Pancreas (tissue), 10 donors: ENCODE measurements around the gene NR6A1. TPM values are rescaled to one million over a fixed set of nuclear protein-coding genes. Genes with fewer than 3 reads are reported as not detected.

Source experiments
- ATAC-seq, 4 donors: fragments of 200-7000 bp; cut with Tn5 transposase; one replicate each; pipeline versions ENCODE4 v1.8.0 to v1.9.1; 2020; ENCODE audit warnings: mild to moderate bottlenecking in 4 of 4, moderate library complexity in 4 of 4
- DNase-seq, 6 donors: peaks; one replicate each; pipeline ENCODE4 v3.0.0-alpha.2; 2020
- FAIRE-seq: peaks from 2 replicates; lab custom pipeline; 2012; peaks lifted over from hg19 to GRCh38; lab: Jason Lieb, UNC
- H3K27ac ChIP-seq, 4 donors: fragments of 200-600 bp; sonication (generic); 1 replicate in 3 of 4; 2 replicates in 1 of 4; pipeline versions ENCODE4 v1.5.0 to v1.8.0; 2020
- H3K27me3 ChIP-seq, 4 donors: fragments of 200-600 bp; one replicate each; pipeline ENCODE4 v1.8.0; 2021
- H3K36me3 ChIP-seq, 3 donors: fragments of 200-600 bp; sonication (generic) in 1 of 3; one replicate each; pipeline versions ENCODE4 v1.5.0 to v1.8.0; 2020 to 2021
- H3K4me1 ChIP-seq, 3 donors: fragments of 200-600 bp; one replicate each; pipeline ENCODE4 v1.8.0; 2021
- H3K4me3 ChIP-seq, 4 donors: fragments of 200-600 bp; sonication (generic) in 2 of 4; one replicate each; pipeline versions ENCODE4 v1.5.0 to v1.8.0; 2020 to 2021
- H3K9me3 ChIP-seq, 4 donors: fragments of 200-600 bp; one replicate each; pipeline ENCODE4 v1.8.0; 2021
- WGBS, 2 donors: extraction: QIAGEN DNeasy Blood & Tissue Kit; methylation state at CpG; one replicate each; pipeline ENCODE4 v1.1.7; 2013; 5-methylcytosine and 5-hydroxymethylcytosine counted together
- intact Hi-C, 3 donors: fragments of 100-400 bp; cut with DNase I; formaldehyde crosslinking; loops; one replicate each; pipeline versions ENCODE4 v1.11.1 to v1.14.2; 2022
- polyA plus RNA-seq, 2 donors: library from polyadenylated mRNA; stranded (reverse); fragments of 200-250 nt; gene quantifications; one replicate each; pipeline ENCODE4 v1.2.3, GENCODE V29; 2013
- total RNA-seq, 6 donors: library from RNA; stranded (reverse); fragmentation: NEBNext Ultra II Directional in 4 of 6; extraction: Animal tissue kit (Norgen Biotek cat#: 25700) in 4 of 6; gene quantifications; one replicate each; pipeline versions ENCODE4 v1.2.1 to v1.2.4, GENCODE V29; 2021 to 2023
- TF ChIP-seq, protein P1 (sequence below), 4 donors: fragments of 200-600 bp; sonication (generic) in 3 of 4; IDR thresholded peaks; one replicate each; pipeline versions ENCODE4 v1.5.0 to v1.8.0; 2021; ENCODE audit warnings: antibody characterized with exemption in 4 of 4
- donor health status: healthy with polysubstance abuse.
- donor health status: DM: no; HTN: no; CAD: no; lungs with moderate emphysema.
- donor health status: DM: no; HTN: no; CAD: no.
- donor health status: control.
- donor health status: control.
- donor health status: Bipolar disorder and iron deficiency.
- donor health status: DM: yes; HTN: yes; CAD: no.
- donor health status: DM: no; HTN: no; CAD: no.
- donor health status: DM: no; HTN: no; CAD: no.
- donor health status: DM: yes; HTN: yes; CAD: no.

Gene NR6A1
- total and polyA plus RNA-seq, 8 donors: 2.1 to 3.9 (median 2.6) TPM

DNA sequence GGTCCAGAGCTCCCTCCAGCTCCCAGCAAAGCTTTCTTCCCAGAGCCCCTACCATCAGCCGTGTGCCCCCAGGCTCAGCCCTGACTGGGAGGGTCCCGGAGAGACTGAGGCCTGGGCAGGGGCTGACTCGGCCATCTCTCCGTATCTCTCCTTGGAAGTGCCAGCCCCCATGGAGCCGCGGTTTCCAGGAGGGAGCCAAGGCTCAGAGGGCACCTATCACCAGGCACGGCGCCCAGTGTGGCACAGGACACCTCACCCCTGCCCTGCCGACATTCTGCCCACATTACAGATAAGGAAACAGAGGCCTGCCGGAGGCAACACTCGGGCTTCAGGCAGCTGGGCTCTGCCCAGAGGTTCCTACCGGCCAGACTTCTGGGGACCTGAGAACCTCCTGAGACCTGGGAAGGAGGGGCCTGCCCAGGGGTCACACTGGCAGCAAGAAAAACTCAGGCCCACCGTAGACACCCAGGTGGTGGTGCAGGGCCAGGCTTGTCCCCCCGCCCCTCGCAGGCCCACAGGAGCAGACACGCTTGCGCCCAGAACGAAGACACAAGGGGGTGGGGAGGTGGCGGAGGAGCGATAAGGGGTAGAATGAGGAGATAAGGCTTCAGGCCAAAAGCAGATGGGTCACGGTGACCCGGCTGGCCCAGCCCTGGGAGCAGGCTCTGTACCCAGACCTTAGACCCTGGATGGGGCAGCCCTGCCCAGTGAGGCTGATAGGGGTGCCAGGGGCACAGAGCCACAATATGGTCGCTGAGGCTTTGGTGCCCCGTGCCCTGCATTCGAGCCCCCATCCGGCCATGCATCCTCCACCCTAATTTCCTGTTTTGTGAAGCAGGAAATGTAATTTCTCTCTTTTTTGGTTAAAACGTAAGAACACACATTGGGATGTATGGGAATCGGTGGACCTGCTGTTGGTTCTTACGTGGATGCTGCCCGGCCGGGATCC lies 275.7 kb downstream of the NR6A1 start:
- WGBS, 2 donors: 73 to 79% methylated on average over 31 of the region's 31 CpGs
- no peak overlapping the region for H3K4me3 ChIP-seq
- intact Hi-C loops: no loop called here
- no peak for ATAC-seq
- FAIRE-seq: no peak
- H3K4me1 ChIP-seq: no peaks in the 10 kb centered on the region
- H3K27me3 ChIP-seq: no peaks in the 10 kb centered on the region
- TF ChIP-seq, protein P1, sequence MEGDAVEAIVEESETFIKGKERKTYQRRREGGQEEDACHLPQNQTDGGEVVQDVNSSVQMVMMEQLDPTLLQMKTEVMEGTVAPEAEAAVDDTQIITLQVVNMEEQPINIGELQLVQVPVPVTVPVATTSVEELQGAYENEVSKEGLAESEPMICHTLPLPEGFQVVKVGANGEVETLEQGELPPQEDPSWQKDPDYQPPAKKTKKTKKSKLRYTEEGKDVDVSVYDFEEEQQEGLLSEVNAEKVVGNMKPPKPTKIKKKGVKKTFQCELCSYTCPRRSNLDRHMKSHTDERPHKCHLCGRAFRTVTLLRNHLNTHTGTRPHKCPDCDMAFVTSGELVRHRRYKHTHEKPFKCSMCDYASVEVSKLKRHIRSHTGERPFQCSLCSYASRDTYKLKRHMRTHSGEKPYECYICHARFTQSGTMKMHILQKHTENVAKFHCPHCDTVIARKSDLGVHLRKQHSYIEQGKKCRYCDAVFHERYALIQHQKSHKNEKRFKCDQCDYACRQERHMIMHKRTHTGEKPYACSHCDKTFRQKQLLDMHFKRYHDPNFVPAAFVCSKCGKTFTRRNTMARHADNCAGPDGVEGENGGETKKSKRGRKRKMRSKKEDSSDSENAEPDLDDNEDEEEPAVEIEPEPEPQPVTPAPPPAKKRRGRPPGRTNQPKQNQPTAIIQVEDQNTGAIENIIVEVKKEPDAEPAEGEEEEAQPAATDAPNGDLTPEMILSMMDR (IDR thresholded peaks at IDR 0.05): no peak
- no peaks in the 10 kb centered on the region for H3K9me3 ChIP-seq
- no peak overlapping the region for H3K27ac ChIP-seq
- H3K36me3 ChIP-seq: no peaks in the 10 kb centered on the region
- DNase-seq: peak in 1 of 6 donors; percentile 47

GRCh38 chr9:124493794-124494479 lies 277.2 kb downstream of the NR6A1 start:
- Histone ChIP-seq H3K4me3 (no peak overlapping the region), H3K27me3 (no peaks in the 10 kb centered on the region), H3K9me3 (no peaks in the 10 kb centered on the region), H3K4me1 (no peaks in the 10 kb centered on the region), H3K36me3 (no peaks in the 10 kb centered on the region), H3K27ac (no peak overlapping the region)
- ATAC-seq (no peak), DNase-seq (no peak), FAIRE-seq (no peak)
- TF ChIP-seq, protein P1 (IDR thresholded peaks at IDR 0.05): no peak
- intact Hi-C loops: no loop called here
- WGBS, 2 donors: 73 to 83% methylated on average over 18 of the region's 18 CpGs

GRCh38 chr9:124493218-124493617 lies 277.9 kb downstream of the NR6A1 start:
- no peaks in the 10 kb centered on the region for H3K4me1 ChIP-seq
- DNase-seq: no peak
- no peak for ATAC-seq
- H3K36me3 ChIP-seq: no peaks in the 10 kb centered on the region
- no peak overlapping the region for H3K27ac ChIP-seq
- no peaks in the 10 kb centered on the region for H3K9me3 ChIP-seq
- no peaks in the 10 kb centered on the region for H3K27me3 ChIP-seq
- intact Hi-C loops: no loop called here
- TF ChIP-seq, protein P1 (IDR thresholded peaks at IDR 0.05): no peak
- WGBS, 2 donors: 78 to 85% methylated on average over 4 of the region's 4 CpGs
- H3K4me3 ChIP-seq: no peak overlapping the region
- no peak for FAIRE-seq

GRCh38 chr9:124492818-124493217 lies 278.3 kb downstream of the NR6A1 start:
- no peak for ATAC-seq
- TF ChIP-seq, protein P1 (IDR thresholded peaks at IDR 0.05): no peak
- Histone ChIP-seq H3K36me3 (no peaks in the 10 kb centered on the region), H3K27ac (no peak overlapping the region), H3K4me3 (no peak overlapping the region), H3K4me1 (no peaks in the 10 kb centered on the region), H3K27me3 (no peaks in the 10 kb centered on the region), H3K9me3 (no peaks in the 10 kb centered on the region)
- WGBS, 2 donors: 72 to 77% methylated on average over 16 to 19 of the region's 19 CpGs
- intact Hi-C loops: no loop called here
- no peak for DNase-seq
- no peak for FAIRE-seq
